ENCODE measurements around the gene C12orf56.
A peak's percentile ranks its signal among the peaks of the same experiment; 100 is the strongest.

C12orf56 gene

DNA sequence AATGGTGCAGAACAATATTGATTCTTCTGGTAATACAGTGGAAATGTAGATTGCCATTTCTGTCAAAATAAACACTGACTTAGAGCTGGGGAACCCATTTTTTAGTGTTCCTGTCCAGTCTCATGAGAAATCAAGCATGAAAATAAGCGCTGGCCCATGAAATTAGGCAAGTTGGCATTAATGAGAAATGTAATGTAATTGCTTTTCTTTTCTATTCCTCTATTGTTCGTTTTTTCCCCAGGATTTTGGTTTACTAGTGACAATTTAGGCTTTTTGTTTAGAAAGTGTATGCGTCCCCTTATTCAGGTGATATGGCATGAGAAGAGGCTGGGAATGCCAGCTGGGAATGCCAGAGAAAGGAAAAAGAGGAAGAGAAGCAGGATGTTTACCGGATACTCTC is 104.0 kb downstream of the C12orf56 start:
- H3K9me3 Mint-ChIP-seq, result peaks cover 3% of the 10 kb centered on the region
- H3K27ac Mint-ChIP-seq, result no peak overlapping the region
- H3K27me3 Mint-ChIP-seq (ENCODE audit: low read depth), result no peaks in the 10 kb centered on the region
- TF ChIP-seq, protein P1, sequence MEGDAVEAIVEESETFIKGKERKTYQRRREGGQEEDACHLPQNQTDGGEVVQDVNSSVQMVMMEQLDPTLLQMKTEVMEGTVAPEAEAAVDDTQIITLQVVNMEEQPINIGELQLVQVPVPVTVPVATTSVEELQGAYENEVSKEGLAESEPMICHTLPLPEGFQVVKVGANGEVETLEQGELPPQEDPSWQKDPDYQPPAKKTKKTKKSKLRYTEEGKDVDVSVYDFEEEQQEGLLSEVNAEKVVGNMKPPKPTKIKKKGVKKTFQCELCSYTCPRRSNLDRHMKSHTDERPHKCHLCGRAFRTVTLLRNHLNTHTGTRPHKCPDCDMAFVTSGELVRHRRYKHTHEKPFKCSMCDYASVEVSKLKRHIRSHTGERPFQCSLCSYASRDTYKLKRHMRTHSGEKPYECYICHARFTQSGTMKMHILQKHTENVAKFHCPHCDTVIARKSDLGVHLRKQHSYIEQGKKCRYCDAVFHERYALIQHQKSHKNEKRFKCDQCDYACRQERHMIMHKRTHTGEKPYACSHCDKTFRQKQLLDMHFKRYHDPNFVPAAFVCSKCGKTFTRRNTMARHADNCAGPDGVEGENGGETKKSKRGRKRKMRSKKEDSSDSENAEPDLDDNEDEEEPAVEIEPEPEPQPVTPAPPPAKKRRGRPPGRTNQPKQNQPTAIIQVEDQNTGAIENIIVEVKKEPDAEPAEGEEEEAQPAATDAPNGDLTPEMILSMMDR (IDR thresholded peaks at IDR 0.05; ENCODE audit: unreplicated experiment in 3 of 3), result no peak
- no peaks in the 10 kb centered on the region for H3K4me1 Mint-ChIP-seq
- H3K4me3 Mint-ChIP-seq, result no peak overlapping the region
- H3K36me3 Mint-ChIP-seq (ENCODE audit: low read depth), result no peaks in the 10 kb centered on the region

DNA sequence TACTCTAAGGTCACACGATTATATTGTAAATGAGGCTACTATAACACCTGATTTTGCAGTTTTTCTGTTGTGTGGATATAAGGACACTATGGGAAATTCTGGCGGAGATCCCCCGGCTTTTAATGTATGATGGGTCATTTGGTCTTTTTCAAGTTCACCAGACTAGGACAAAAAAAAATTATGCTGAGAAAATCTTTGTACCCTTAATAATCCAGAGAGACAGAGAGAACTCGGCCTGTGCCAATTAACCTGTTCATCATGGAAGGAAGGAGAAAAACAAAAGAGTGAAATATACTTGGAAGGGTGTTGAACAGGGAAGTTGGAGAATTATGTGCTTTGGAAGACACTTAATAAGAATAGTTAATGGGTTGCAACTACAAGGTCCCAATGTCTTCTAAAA is 106.3 kb downstream of the C12orf56 start:
- Mint-ChIP-seq H3K9me3 (peaks cover 3% of the 10 kb centered on the region), H3K4me1 (no peaks in the 10 kb centered on the region), H3K27me3 (ENCODE audit: low read depth) (no peaks in the 10 kb centered on the region), H3K27ac (no peak overlapping the region), H3K4me3 (no peak overlapping the region), H3K36me3 (ENCODE audit: low read depth) (no peaks in the 10 kb centered on the region)
- TF ChIP-seq, protein P1 (IDR thresholded peaks at IDR 0.05; ENCODE audit: unreplicated experiment in 3 of 3), result no peak

DNA sequence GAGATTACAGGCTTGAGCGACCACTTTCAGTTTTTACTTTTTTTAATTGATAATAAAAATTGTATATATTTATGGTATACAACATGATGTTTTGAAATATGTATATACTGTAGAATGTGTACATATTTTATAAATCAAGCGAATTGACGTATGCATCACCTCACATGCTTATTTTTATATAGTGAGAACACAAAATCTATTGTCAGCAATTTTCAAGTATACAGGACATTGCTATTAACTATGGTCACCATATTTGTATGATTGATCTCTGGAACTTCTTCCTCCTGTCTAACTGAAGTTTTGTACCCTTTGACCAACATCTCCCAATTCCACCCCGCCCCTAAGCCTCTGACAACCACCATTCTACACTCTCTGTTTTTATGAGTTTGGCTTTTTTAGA is 112.1 kb downstream of the C12orf56 start:
- TF ChIP-seq, protein P1 (IDR thresholded peaks at IDR 0.05; ENCODE audit: unreplicated experiment in 3 of 3), result no peak
- Mint-ChIP-seq H3K9me3 (no peaks in the 10 kb centered on the region), H3K27ac (no peak overlapping the region), H3K36me3 (ENCODE audit: low read depth) (no peaks in the 10 kb centered on the region), H3K27me3 (ENCODE audit: low read depth) (no peaks in the 10 kb centered on the region), H3K4me1 (no peaks in the 10 kb centered on the region), H3K4me3 (no peak overlapping the region)

DNA sequence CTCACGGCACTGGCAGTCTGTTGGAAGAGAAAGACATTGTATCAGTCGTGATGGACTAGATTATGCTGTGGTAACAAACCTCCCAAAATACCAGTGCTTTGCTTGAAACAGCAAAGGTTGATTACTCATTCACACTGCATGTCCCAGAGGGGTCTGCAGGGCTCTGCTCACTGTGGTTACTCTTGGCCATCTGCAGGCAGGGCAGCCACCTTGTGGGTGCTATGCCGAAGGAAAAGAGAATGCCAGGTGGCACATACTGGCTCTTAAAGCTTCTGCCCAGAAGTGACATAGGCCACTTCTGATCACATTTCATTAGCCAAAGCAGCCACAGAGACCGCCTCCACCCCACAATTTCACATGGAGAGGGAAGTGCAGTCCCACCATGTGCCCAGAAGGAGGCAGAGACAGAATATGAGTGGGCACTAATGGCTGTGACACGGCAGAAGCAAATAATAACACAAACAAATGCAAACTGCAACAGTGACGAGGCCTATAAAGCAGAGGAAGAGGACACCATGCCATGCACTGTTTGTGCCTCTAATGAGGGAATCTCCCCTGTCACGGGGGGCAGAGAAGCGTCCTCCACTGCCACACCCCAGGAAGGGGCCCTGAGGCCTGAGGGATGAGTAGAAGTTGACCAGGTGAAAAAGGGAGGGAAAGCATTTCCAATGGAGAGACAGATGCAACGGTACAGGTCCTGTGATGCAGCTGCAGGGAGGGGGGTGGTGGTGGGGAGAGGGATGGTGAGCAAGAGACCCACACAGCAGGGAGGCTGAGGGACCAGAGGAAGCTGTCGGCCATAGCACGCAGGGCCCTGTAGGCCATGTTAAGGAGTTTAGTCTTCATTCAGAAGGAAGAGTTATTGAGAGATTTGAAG is 116.8 kb downstream of the C12orf56 start:
- Mint-ChIP-seq H3K27ac (no peak overlapping the region), H3K27me3 (ENCODE audit: low read depth) (no peaks in the 10 kb centered on the region), H3K9me3 (no peaks in the 10 kb centered on the region), H3K4me3 (no peak overlapping the region), H3K4me1 (no peaks in the 10 kb centered on the region), H3K36me3 (ENCODE audit: low read depth) (no peaks in the 10 kb centered on the region)
- TF ChIP-seq, protein P1 (IDR thresholded peaks at IDR 0.05; ENCODE audit: unreplicated experiment in 3 of 3), result peak in 2 of 3 experiments; percentile 9 to 38

DNA sequence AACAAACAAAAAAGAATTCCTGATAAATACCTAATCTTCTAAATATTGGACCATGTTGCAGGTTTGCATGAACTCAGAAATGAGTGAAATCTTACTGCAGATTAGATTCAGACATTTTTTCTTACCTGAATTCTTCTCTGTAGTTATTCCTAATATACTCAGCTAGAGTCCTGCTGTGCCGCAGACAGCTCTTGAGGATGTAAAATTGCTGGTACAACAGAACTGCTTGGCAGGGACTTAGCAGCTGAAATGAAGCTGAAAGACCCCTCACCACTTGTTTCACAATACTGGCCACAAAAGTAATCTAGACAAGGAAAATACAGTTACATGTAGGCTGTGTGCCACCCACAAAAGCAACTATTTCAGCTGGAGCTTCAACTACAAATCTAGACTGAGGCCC is 120.1 kb downstream of the C12orf56 start:
- TF ChIP-seq, protein P1 (IDR thresholded peaks at IDR 0.05; ENCODE audit: unreplicated experiment in 3 of 3), result no peak
- no peaks in the 10 kb centered on the region for H3K4me1 Mint-ChIP-seq
- no peaks in the 10 kb centered on the region for H3K9me3 Mint-ChIP-seq
- no peaks in the 10 kb centered on the region for H3K36me3 Mint-ChIP-seq (ENCODE audit: low read depth)
- no peaks in the 10 kb centered on the region for H3K27me3 Mint-ChIP-seq (ENCODE audit: low read depth)
- H3K27ac Mint-ChIP-seq, result no peak overlapping the region
- H3K4me3 Mint-ChIP-seq, result no peak overlapping the region

DNA sequence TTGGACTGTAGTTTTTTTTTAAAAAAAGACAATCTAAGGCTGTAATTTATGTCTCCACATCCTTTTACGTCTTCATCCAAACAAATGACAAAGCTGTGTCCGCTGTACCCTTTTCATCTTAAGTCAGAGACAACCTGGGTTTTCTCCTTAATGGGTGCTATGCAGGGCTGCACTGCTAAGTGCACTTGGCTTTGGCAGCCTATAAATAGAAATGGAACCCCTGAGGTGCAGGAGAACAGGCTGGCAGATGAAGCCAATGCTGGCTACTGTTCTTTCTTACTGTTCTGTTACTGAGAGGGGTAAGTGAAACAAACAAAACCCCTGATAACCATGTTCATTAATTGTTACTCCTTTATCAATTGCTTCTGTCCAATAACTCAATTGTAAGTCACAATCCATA is 121.4 kb downstream of the C12orf56 start:
- TF ChIP-seq, protein P1 (IDR thresholded peaks at IDR 0.05; ENCODE audit: unreplicated experiment in 3 of 3), result no peak
- Mint-ChIP-seq H3K4me1 (no peaks in the 10 kb centered on the region), H3K4me3 (no peak overlapping the region), H3K9me3 (no peaks in the 10 kb centered on the region), H3K27ac (no peak overlapping the region), H3K27me3 (ENCODE audit: low read depth) (no peaks in the 10 kb centered on the region), H3K36me3 (ENCODE audit: low read depth) (no peaks in the 10 kb centered on the region)

All from nephron (organoid).